COLO668 (cell line): ENCODE data around the gene ISY1.
"Not testable (repeated sequence)": the region's sequence is repeated elsewhere in the genome, so short reads cannot be mapped to it uniquely, and the experiment has no call there.

Experiments used
- DNase-seq: peaks from one replicate; lab custom pipeline; 2025; ENCODE audit not compliant: unreplicated experiment; lab: John Stamatoyannopoulos, UW

ISY1 gene

GRCh38 chr3:129166579-129167332 is 5.9 kb upstream of the ISY1 start:
- DNase-seq = no peak

DNA sequence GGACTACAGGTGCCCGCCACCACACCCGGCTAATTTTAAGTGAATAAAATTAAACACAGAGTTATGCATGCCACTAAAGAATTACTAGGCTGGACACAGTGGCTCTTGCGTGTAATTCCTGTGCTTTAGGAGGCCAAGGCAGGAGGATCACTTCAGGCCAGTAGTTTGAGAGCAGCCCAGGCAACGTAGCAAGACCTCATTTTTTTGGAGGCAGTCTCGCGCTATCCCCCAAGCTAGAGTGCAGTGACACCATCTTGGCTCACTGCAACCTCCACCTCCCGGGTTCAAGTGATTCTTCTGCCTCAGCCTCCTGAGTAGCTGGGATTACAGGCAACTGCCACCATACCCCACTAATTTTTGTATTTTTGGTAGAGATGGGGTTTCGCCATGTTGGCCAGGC is 4.7 kb upstream of the ISY1 start:
- DNase-seq = not testable (repeated sequence)

DNA sequence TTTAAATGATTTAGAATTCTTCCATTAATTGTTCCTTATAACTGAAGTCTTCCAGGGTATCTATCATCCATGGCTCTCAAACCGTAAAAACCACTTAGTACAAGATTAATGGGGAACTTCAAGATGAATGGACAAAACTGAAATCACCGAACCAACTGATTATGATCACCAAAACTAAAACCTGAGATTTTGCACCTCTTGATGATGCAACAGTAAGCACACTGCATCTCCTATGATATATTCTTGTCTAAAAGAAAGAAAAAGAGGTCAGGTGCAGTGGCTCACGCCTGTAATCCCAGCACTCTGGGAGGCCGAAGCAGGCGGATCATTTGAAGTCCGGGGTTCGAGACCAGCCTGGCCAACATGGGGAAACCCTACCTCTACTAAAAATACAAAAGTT is 3.6 kb upstream of the ISY1 start:
- DNase-seq = no peak

- DNase-seq = no peak
These were observed 2.1 kb upstream of the ISY1 start for GRCh38 chr3:129162729-129163579.

DNA sequence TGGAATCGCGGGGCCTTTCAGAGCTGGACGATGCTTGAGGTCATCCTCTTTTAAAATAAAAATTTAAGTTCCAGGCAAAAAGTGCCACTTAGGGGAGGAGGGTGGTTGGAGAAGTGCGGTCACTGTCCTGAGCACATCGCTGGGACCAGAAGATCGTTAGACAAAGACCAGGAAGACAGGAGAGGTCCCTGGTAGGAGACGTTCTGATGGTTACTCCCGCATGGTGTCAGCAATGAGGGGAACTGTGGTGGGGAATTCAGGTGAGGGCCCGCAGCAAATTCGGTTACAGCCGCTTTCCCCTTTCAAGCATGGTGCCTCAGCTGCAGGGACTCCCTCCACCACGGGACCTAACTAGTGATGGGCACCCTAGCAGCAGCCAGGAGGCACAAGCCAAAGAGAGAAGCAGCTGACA is 1.0 kb upstream of the ISY1 start:
- peak; percentile 17 for DNase-seq

DNA sequence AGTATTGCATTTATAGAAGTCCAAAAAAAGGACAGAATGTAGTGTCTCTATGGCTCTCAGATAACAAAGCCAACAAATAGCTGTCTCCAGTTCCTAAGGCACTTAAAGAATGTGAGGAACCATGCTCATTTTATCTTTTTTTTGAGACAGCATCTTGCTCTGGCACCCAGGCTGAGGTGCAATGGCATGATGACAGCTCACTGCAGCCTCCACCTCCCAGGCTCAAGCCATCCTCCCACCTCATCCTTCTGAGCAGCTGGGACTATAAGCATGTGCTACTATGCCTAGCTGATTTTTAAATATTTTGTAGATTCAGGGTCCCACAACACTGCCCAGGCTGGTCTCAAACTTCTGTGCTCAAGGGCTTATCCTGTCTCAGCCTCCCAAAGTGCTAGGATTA is 16.1 kb downstream of the ISY1 start:
- no peak for DNase-seq

DNA sequence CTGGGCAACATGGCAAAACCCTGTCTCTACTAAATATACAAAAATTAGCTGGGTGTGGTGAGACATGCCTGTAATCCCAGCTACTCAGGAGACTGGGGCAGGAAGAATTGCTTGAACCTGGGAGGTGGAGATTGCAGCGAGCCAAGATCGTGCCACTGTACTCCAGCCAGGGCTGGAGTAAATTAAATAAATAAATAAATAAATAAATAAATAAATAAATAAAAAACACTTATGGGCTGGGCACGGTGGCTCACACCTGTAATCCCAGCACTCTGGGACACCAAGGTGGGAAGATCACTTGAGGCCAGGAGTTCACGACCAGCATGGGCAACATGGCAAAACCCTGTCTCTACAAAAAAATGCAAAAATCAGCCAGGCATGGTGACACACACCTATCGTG is 19.9 kb downstream of the ISY1 start:
- not testable (repeated sequence) for DNase-seq

DNA sequence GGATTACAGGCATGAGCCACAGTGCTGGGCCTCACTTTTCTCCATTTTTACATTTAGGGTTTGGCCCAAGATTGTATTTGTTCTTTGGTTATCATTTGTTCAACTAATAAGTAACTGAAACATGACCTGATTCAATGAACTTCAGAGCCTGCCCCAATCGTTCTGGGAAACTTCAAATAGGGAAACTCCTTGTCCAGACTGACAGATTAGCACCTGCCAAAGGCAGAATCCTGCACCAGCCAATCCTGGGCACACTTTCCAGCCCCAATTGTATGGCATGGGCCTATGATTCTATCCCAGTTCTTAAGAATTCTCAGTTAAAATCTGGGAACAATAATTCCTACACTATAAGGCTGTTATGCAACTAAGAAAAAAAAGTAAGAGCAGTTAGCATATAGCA is 21.0 kb downstream of the ISY1 start:
- DNase-seq = no peak

DNA sequence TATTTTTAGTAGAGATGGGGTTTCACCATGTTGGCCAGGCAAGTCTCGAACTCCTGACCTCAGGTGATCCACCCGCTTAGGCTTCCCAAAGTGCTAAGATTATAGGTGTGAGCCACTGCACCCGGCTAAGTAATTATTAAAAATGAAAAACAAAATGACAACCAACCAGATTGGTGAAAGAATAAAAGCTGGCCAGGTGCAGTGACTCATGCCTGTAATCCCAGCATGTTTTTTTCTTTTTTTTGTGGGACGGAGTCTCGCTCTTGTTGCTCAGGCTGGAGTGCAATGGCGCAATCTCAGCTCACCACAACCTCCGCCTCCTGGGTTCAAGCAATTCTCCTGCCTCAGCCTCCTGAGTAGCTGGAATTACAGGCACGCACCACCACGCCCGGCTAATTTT is 24.6 kb downstream of the ISY1 start:
- not testable (repeated sequence) for DNase-seq

DNA sequence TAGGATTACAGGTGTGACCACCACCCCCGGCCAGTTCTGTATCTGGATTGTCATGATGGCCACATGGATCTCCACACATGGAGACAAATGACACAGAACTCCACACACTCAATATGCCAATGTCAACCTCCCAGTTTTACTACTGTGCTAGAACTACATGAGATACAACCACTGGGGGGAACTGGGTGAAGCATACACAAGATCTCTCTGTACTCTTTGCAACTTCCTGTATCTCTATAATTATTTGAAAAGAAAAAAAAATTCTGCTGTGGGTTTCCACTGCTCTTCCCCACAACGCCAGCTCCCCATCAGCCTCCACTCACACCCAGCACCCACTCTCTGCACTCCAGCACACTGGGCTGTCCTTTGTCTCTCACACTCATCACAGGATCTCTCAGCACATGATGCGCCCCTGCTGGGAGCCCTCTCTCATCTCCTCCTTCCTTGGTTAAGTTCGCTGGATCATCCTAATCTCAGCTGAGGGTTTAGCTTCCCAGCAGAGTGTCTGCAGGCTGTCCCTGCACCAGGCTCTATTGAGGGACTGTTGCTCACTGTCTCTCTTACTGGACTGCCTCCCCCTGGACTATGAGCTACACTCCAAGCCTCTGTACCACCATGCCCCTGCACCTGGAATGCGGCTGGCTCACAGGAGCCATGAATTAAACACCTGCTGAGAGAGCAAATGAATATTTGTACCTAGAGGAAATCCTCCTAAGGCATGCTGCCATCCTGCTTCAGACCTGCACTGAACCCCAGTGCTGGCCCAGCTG is 28.6 kb downstream of the ISY1 start:
- no peak for DNase-seq

DNA sequence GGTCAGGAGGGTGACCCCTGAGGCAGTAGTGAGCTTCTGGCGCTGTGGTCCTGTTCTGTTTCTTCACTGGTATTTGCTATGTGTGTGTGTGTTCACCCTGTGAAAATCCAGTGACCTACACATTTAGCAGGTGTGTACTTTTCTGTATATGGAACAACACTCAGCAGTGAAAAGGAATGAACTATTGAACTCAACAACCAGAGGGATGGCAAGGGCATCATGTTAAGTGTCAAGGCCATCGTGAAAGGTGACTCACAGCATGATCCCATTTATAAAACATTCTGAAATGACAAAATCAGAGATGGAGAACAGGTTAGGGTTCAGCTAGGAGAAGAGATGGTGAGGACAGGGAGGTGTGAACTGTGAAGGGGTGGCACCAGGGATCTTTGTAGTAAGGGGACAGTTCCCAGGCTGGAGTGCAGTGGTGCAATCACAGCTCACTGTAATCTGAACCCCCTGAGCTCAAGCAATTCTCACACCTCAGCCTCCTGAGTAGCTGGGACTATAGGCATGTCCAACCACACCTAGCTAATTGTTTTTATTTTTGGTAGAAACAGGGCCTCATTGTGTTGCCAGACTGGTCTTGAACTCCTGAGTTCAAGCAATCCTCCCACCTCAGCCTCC is 29.3 kb downstream of the ISY1 start:
- no peak for DNase-seq

DNA sequence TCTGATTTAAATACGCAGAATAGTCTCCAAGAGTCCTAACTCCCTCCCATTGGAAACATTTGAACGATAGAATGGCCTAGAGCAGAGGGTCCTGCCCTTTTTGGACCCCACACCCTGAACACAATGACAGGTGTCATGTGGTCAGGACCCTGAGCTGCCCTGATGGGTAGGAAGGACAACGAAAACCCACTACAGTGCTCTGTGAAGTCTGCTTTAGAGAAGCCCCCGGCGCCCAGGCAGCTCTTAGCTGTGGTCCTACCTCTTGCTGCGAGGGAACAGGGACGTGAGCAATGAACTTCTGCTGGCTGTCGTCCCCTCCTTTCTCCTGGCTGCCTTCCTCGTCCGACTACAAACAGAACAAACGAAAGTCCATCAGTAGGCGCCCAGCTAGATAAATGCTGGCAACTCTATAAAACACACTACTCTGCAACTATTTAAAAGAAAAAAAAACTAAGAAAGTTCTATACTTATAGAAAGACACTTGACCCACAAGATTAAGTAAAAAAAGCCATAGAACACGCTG is 30.5 kb downstream of the ISY1 start:
- no peak for DNase-seq

GRCh38 chr3:129128357-129129155 is 32.3 kb downstream of the ISY1 start:
- DNase-seq = no peak

- DNase-seq = no peak
These were observed 34.1 kb downstream of the ISY1 start for GRCh38 chr3:129126726-129127280.

- no peak for DNase-seq
These were observed 37.4 kb downstream of the ISY1 start for GRCh38 chr3:129123314-129124060.

DNA sequence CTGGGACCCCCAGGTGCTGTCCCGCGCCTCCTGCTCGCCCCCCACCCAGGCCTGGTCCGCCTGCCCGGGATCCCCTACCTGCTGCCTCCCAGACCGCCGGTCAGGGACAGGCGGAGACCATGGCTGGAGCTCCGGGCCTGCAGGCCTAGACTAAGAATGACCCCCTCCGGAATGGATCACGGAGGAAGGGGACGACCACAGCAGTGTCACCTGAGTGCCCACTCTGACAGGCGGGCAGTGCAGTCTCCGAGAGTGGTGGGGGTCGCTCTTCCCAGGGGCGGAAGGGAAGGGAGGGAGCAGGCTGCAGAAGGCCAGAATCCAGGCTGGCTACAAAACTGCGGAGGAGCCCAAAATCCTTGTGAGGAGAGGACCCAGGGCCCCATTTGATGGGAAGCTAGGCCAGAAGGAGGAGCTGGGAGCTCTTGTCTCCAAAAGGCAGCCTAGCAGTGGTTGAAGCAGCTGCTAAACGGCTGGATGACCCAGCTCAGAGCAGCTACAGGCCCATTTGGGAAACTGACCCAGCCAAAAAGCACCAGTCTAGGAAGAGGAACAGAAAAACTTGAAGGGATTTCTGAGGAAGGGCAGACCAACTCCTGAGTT is 38.4 kb downstream of the ISY1 start:
- no peak for DNase-seq

DNA sequence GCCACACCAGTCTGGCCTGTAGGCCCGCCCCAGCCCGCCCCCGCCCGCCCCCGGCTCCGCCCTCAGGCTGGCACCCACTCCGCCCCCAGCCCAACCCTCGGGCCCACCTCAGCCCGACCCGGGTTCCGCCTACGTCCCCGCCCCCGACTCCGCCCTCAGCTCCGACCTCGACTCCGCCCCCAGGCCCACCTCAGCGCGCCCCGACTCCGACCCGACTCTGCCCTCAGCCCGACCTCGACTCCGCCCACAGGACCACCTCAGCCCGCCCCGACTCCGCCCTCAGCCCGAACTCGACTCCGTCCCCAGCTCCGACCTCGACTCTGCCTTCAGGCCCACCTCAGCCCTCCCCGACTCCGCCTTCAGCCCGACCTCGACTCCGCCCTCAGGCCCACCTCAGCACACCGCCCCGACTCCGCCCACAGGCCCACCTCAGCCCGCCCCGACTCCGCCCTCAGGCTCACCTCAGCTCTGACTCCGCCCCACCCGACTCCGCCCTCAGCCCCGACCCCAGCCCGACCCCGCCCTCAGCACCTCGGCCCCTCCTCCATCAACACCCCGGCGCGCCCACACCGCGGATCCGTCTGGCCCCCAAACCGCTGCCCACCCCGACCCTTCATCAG is 39.0 kb downstream of the ISY1 start, which contains the start of gene RAB43:
Gene RAB43, minus strand, starts transcription at position 13 of the 620 bp plus-strand sequence. CDS start 315 bp downstream, outside the sequence.
- peak; percentile 19 for DNase-seq
